GM19023 (cell line): Measurements from ENCODE around the gene DET1.
"Not testable (repeated sequence)": the region's sequence is repeated elsewhere in the genome, so short reads cannot be mapped to it uniquely, and the experiment has no call there.

Source experiments
- ATAC-seq: cut with Tn5 transposase; IDR thresholded peaks from one replicate; pipeline ENCODE4 v1.9.1; 2021; ENCODE audit warnings: mild to moderate bottlenecking, moderate library complexity; ENCODE audit not compliant: unreplicated experiment

Gene DET1

DNA sequence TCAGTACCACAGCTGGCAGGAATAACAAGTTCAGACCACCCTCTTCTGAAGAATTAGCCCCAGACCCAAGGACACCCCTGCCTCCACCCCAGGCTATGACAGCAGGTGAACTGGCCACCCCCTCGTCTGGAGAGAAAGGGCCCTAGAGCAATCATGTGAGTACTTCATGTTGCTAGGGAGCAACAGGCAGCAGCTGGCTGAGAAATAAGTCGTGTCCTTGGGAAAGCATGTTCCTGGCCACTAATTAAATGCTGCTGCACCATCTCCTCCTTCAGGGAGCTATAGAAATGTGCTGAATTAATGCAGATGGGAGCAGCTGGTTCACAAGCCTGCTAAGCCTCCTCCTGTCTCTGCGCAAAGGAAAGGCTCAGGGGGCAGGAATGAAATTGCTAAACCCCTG is 47.5 kb downstream of the DET1 start:
- ATAC-seq = no peak

DNA sequence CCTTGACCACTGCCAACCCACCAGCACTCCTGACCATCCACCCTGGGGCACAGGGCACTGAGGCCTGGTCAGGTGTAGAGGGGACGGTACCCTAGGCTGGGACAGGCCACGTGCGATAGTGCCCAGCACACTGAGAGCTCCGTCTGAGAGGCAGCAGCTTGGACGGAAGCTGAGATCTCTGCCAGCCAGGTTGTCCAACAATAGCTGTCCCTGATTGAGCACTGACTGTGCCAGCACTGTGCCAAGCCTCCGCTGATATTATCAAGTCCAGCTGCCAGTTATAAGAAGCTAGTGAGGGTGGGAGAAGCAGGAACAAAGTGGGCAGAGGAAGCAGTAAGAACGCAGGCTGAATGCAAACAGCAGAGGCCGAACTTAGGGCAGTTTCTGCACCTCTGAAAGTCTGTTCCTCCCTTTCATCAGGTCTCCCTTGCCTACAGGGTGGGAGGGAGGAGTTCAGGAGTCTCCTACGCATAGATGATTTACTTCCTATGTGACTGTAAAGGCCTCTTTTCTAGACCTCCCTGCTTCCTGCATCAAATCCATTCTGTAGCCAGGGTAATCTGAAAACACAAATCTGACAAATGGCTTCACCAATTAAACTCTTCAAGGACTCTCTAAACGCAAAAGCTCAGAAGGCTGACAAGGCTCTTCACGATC is 49.2 kb downstream of the DET1 start:
- ATAC-seq = no peak

DNA sequence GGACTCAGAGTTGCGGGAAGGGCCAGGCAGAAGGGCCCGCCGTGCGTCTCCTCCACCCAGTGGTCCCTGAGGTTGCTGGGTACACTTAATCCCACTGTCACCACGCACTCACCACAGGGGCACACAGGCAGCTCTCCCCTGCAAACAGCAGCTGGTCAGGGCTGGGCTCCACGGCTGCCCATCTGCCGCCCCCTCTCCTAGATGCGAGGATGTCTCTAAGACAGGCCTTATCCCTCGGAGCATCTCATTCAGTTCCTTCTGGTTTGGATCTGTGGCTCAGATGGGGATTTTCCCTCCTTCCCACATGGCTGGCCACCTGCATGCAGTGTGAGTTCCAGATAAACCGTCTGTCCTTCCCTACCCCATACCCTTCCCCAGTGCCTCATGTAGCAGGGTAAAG is 52.6 kb downstream of the DET1 start:
- no peak for ATAC-seq

DNA sequence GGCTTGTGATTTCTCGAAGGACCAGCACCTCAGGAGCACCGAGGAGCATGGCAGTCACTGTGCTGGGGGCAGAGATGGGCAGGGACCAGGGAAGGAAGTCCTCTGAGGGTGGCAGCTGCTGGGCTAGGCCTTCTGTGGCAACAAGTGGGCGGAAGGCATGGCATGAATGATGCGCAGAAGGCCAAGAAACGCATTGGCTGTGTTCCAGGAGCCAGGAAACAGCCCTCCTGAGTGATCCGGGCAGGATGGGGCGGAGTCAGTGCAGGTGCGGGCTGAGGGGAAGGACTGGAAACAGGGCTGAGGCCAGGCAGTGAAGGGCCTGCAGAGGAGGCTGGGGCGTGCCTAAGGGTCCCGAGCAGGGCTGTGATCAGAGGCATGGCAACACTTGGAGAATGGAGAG is 55.3 kb downstream of the DET1 start:
- no peak for ATAC-seq

DNA sequence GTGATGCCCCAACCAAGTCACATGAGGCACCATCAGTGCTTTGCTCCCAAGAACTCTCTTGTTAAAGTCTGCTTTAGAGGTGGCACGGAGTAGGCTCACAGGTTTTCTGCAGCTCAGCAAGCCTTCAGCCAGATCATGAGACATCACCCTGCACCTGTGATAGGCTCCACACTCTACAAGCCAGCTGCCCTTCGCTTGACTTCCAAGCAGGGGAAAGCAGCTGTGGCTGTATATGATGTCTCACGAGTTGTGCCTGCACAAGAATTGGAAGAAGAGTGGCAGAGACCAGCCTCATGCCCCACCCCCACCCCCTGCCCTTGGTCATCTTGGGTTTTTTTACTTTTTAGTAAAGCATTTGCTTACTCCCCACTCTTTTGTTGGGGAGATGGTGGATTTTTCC is 56.4 kb downstream of the DET1 start:
- ATAC-seq = no peak

DNA sequence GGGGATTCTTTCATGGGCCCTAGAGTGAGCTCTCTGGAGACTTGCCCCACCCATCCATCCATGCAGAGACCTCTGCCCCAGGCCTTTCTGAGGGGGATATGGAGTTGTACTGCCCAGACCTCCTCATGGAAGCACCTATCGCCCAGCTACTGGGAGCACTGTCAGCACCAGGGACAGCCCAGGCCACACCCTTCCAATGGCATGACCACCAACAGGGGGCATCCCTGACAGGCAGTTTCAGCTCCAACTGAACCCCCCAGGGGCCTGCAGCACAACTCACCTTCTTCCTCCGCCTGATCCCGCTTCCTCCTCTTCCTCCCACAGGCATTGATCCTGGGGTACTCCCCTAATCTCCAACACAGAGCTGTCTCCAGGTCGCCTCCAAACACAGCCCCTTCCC is 57.2 kb downstream of the DET1 start:
- no peak for ATAC-seq

DNA sequence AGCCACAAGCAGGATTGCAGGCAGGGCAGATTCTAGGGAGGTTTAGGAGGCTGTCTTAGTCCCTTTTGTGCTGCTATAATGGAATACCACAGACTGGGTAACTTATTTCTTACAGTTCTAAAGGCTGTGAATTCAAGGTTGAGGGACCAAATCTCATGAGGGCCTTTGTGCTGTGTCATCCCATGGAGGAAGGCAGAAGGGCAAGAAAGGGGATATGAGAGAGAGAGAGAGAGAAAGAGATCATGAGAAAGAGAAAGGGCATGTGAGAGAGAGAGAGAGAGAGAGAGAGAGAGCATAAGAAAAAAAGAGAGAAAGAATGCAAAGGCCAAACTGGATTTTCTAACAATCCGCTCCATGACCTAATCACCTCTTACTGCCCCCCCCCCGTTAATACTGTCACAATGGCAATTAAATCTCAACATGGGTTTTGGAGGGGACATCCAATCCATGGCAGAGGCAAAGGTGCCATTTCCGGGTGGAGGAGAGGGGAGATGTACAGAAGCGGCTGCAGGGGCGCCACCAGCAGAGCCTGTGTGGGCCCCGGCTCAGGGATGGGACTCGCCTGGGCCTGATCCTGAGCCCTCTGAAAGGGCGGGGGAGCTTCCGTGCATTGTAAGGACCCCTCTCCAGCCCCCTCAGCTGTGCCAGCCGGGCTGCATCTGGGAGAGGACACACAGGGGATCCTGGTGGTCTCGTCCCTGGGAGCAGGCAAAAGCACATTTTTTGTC is 58.5 kb downstream of the DET1 start:
- ATAC-seq = no peak

DNA sequence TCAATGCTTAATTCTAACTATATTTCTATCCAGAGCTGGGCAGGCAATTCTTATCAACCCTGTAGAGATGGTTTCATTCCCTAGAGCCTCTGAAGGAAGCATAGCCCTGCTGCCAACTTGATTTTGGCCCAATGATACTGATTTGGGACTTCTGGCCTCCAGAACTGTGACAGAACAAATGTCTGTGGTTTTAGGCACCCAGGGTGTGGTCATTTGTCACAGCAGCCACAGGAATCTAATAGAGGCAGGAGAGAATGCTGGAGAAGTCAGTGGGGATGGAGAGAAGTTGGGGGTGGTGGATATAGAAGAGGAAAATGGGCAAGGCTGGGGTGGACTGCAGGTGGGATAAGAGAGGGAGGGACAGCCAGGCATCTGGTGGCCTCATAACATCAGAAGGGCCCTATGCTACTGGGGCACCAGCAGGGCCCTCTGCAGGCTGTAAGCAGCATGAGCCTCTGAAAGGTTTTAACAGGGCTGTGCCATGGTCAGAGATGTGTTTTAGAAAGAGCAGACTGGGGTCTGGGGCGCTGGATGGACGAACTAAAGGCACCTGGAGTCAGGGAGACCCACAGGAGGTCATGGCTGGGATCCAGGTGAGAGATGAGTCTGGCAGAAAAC is 59.2 kb downstream of the DET1 start:
- ATAC-seq = no peak

DNA sequence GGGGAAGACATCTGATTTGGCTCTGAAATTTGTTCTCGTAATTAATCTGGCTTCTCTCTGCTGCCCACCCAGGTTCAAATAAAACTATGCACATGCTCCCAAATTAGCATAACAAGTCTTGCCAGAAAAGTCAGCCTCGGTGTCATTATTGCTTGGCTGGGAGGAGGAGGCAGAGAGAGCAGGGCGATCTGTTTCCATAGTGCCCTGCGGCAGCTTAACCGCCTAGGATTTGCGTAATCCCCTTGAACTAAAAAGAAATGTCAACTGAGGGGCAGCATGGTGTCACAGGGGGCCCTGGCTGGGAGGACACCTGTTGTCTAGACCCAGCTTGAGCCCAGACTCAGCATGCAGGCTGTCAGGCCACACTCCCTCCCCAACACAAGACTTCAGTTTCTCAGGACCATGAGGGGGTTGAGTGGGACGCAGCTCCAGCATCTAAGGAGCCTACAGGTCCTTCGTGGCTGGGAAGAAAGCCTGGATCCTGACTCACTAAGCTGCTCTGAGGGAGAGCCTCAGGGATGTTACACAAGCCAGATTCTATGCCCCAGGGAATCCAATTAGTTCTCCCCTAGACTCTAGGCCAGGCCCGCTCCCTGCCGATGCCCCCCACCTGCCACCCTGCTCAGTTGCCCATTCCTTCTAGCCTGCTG is 61.7 kb downstream of the DET1 start:
- ATAC-seq = no peak

DNA sequence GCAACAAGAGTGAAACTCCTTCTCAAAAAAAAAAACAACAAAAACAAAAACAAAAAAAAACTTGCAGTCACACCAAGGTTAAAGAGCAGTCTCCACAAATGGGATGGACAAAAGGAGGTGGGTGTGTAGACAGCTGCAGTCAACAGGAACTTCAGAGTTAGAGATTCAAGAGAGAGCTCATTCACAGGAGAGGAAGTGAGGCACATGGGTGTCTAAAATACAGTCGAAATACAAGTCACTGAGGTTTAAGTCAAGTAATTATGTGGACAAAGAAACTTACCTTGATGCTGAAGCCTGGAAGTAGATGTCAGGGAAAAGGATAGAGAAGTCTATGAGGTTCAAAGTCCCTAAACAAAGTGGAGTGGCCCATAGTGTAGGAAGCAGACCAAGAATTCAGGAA is 64.2 kb downstream of the DET1 start:
- no peak for ATAC-seq

DNA sequence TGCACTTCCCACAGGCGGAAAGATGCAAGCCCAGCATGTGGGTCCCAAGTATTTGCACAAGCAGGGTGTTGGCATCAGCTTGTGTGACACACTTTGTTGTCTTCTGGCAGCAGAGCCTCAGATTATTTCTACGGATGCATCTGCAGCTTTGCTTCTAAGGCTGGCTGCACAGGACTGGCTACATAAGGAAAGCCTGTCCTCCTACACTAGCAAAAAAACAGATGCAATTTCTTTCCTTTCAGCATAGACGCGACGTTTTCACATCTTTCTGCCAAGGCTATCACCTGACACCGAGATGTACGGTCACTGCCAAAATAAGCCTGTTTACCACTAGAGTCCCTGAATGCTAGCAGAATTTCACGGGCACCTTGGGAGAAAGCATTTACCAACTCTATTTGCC is 65.5 kb downstream of the DET1 start:
- ATAC-seq = no peak

DNA sequence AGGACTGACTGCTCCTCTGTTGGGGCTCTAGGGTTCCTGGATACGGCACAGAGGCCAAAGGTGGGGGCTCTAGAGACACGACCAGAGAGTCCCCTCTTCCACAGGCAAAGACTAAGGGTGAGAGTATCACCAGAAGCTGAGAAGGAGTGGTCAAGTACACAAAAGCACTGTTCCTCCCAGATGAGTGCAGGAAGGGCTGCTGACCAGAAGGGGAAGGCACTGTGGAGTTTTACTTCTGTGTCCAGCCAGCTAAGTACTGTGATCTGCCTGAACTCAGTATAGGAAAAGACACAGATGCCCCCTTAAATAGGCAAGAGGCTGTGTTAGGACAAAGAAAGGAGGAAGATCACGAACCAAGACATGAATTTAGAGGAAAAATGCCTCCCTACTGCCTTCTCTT is 67.3 kb downstream of the DET1 start:
- ATAC-seq = no peak

DNA sequence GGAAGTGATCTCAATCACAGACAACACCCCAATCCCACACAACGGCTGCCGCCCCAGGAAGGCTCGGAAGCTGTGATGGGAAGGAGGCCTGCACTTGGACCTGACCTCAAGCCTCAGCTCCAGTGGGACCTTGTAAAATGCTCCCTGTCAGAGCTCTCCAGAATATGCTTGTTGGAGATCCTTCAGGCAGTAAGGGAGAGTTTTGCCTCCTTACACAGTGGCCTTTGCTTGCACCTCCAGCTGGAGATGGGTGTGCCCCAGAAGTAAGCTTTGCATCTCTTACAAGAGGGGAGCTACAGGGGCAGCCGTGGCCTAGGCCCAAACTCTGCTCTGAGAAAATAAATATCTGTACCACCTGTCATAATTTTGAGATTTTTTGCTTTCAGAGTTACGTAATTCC is 68.6 kb downstream of the DET1 start:
- no peak for ATAC-seq

DNA sequence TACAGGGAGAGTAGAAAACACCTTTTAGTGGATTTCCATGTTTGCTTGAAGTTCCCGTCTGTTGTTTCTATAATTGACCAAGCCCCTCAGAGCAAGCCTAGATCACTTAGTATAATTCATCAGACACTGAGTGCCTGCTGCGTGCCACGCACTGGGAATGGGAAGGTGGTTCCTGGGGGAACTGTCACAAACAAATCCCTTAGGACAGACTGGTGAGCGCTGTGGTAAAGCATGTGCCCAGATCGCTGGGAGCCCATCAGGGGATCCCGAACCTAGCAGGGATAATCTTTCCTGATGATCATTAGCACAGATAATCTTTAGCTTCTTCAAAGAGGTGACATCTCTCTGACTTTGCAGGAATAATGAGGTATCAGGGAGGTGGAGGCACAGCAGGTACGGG is 69.4 kb downstream of the DET1 start:
- ATAC-seq = no peak

DNA sequence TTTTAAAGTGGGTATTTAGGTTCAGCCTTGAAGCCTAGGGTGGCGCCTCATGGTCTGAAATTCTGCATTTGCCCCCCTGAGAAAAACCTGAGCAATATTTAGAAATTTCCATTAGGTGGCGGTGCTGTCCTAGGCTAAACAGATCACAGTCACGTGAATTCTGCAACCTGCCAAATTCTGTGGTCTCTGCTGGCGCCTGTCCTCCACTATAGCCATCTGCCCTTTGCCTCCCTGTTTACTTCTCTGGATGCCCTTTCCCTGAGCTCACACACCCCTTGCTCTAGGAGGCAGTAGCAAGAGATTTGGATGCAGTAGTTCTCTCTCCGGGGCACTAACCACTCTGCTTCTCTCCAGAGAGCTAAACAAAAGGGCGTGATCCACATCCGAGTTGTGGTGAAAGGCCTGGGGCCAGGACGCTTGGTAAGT is 69.8 kb downstream of the DET1 start:
- no peak for ATAC-seq

DNA sequence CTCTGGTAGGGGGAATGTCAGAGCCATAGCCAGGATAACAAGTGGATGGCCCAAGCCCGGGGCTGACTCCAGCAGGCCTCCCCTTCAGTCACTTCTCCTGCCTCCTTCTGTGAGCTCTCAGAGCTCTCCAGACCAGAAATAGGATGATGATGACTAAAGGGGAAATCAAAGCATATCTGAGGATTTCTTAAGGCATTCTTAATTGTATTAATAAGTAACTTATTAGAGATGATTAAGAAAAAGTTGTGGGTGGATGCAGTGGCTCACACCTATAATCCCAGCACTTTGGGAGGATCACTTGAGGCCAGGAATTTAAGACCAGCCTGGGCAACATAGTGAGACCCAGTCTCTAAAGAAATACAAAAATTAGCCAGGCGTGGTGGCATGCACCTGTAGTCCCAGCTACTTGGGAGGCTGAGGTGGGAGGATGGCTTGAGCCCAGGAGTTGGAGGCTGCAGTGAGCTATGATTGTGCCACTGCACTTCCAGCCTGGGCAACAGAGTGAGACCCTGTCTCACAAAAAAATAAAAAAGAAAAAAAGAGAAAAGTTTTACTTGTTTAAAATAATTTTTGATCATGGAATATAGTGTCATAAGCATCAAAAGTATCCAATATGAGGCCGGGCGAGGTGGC is 72.7 kb downstream of the DET1 start:
- ATAC-seq = not testable (repeated sequence)

DNA sequence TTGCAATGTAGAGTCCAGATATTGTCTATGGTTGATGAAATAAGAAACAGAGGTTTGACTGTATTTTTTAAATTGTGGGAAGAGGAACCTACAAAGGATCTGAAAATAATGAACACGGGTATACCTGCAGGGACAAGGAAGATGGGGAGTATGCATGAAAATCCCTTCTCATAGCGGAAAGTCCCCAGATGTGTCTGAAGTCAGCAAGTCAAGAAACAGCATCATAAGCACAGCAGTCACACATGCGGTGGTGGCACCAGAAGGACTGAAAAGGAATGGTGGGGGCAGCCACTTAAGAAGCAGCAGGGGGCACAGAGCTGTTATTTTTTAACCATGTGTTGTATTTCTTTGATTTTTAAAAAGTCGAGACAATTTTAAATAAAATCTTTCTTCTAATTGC is 74.3 kb downstream of the DET1 start:
- ATAC-seq = no peak

DNA sequence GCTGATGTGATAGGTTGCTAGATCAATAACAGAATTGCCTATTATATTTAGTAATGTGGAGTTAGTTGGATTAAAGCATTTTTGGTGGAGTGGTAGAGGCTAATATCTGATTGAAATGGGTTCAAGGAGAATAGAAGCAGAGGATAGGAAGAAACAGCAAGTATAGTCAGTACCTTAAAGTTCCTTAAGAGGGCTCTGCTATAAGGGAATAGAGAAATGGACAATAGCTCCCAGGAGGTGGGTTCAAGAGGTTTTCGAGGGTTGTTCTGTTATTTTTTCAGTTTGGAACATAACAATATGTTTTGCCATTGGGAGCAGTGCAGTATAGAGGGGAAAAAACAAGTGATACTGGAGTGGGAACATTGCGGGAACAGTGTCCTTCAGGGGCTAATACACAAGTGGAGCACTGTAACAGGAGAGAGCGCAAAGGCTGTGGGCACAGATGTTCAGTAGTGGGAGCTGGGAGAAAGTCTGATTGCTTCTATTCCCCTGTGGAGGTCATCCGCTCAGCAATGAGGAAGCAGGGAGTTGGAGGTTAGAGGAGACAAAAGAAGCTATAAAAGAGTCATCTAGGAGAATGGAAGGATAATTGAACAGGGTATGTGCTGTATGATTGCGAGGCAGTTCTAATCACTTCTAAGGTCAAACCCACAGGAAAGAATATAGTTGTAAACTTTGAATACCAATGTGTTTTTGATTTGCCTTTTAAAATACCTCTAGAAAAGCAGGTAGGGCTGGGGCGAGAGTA is 75.7 kb downstream of the DET1 start:
- ATAC-seq = no peak

DNA sequence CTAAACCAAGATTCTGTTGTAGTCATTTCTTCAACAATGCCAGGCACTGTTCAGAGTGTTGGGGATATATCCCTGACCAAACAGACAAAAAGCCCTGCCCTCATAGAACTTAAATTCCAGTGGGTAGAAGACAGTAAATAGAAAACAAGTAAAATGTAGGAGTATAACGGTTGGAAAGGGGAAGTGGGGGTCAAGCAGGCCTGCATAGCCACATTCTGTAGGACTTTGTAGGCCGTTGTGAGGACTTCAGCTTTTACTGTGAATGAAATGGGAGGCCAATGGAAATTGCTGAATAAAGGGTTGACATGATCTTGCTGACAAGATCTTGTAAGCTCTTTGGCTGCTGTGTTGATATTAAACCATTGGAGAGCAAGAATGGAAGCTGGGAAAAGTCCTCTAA is 77.2 kb downstream of the DET1 start:
- ATAC-seq = no peak

DNA sequence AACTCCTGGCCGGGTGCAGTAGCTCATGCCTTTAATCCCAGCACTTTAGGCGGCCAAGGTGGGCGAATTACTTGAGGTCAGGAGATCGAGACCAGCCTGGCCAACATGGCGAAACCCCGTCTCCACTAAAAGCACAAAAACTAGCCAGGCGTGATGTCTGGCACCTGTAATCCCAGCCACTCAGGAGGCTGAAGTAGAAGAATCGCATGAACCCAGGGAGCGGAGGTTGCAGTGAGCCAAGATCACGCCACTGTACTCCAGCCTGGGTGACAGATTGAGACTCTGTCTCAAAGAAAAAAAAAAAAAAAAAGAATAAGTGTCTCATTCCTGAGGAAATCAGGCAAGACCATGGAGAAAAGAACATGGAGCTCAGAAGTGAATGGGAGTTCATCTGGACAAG is 77.8 kb downstream of the DET1 start:
- not testable (repeated sequence) for ATAC-seq
